SKM-1 (cell line): Measurements from ENCODE around the gene ZXDC.
A peak's percentile ranks its signal among the peaks of the same experiment; 100 is the strongest.

ENCODE experiments used
- DNase-seq: peaks from one replicate; lab custom pipeline; 2025; ENCODE audit not compliant: unreplicated experiment; lab: John Stamatoyannopoulos, UW

The ZXDC gene

GRCh38 chr3:126418661-126419131, 57.0 kb downstream of the ZXDC start:
- DNase-seq = no peak

- DNase-seq = no peak
These were observed 57.6 kb downstream of the ZXDC start for GRCh38 chr3:126417981-126418530.

GRCh38 chr3:126417515-126417914, 58.2 kb downstream of the ZXDC start:
- no peak for DNase-seq

GRCh38 chr3:126416943-126417342, 58.7 kb downstream of the ZXDC start:
- no peak for DNase-seq

- no peak for DNase-seq
These were observed 59.8 kb downstream of the ZXDC start for GRCh38 chr3:126415661-126416591.

GRCh38 chr3:126414961-126415660, 60.6 kb downstream of the ZXDC start:
- DNase-seq = no peak

GRCh38 chr3:126414406-126414805, 61.3 kb downstream of the ZXDC start:
- DNase-seq = no peak

- DNase-seq = no peak
These were observed 62.0 kb downstream of the ZXDC start for GRCh38 chr3:126413693-126414080.

GRCh38 chr3:126412841-126413692, 62.6 kb downstream of the ZXDC start:
- no peak for DNase-seq

- no peak for DNase-seq
These were observed 67.6 kb downstream of the ZXDC start for GRCh38 chr3:126408099-126408498.

- no peak for DNase-seq
These were observed 68.2 kb downstream of the ZXDC start for GRCh38 chr3:126407412-126408044.

- DNase-seq = no peak
These were observed 69.0 kb downstream of the ZXDC start for GRCh38 chr3:126406389-126407296.

GRCh38 chr3:126402666-126403302, 72.9 kb downstream of the ZXDC start:
- no peak for DNase-seq

GRCh38 chr3:126402178-126402577, 73.5 kb downstream of the ZXDC start:
- DNase-seq = no peak

- no peak for DNase-seq
These were observed 74.0 kb downstream of the ZXDC start for GRCh38 chr3:126401611-126402160.

GRCh38 chr3:126399756-126400155, 75.9 kb downstream of the ZXDC start:
- no peak for DNase-seq

- peak; percentile 54 for DNase-seq
These were observed 76.3 kb downstream of the ZXDC start for GRCh38 chr3:126399351-126399735.
